Liver (tissue), 9 donors: ENCODE measurements around the gene PLCG2. TPM values are rescaled to one million over a fixed set of nuclear protein-coding genes. Genes with fewer than 3 reads are reported as not detected.

Experiments used
- DNase-seq: peaks from one replicate; pipeline ENCODE4 v3.0.0-alpha.2; 2017; ENCODE audit warnings: low spot score
- H3K27ac ChIP-seq, 2 donors: one replicate each; pipeline ENCODE4 v1.7.0; 2013; ENCODE audit warnings: inconsistent platforms in 2 of 2, low read length in 2 of 2, control low read depth in 1 of 2, low read depth in 1 of 2, mild to moderate bottlenecking in 1 of 2
- H3K27me3 ChIP-seq, 4 donors: one replicate each; pipeline versions ENCODE4 v1.6.1 to v1.7.0; 2013; ENCODE audit warnings: low read length in 3 of 4, inconsistent platforms in 1 of 4, mild to moderate bottlenecking in 1 of 4, moderate library complexity in 1 of 4; ENCODE audit not compliant: control insufficient read depth in 4 of 4, insufficient read depth in 4 of 4
- H3K36me3 ChIP-seq, 4 donors: one replicate each; pipeline versions ENCODE4 v1.6.1 to v1.7.0; 2013; ENCODE audit warnings: low read length in 3 of 4, mild to moderate bottlenecking in 3 of 4, low read depth in 1 of 4, moderate library complexity in 1 of 4; ENCODE audit not compliant: control insufficient read depth in 4 of 4, insufficient read depth in 3 of 4
- H3K4me1 ChIP-seq, 4 donors: one replicate each; pipeline versions ENCODE4 v1.6.1 to v1.7.0; 2013; ENCODE audit warnings: low read length in 3 of 4, mild to moderate bottlenecking in 3 of 4, moderate library complexity in 1 of 4; ENCODE audit not compliant: control insufficient read depth in 4 of 4, insufficient read depth in 4 of 4
- H3K4me3 ChIP-seq, 3 donors: one replicate each; pipeline versions ENCODE4 v1.6.1 to v1.7.0; 2013; ENCODE audit warnings: low read length in 3 of 3, control low read depth in 1 of 3, low read depth in 1 of 3, mild to moderate bottlenecking in 1 of 3
- H3K9ac ChIP-seq, 2 donors: one replicate each; pipeline ENCODE4 v1.7.0; 2013; ENCODE audit warnings: low read length in 2 of 2, mild to moderate bottlenecking in 2 of 2, moderate library complexity in 2 of 2, control low read depth in 1 of 2, low read depth in 1 of 2
- H3K9me3 ChIP-seq, 4 donors: one replicate each; pipeline versions ENCODE4 v1.6.1 to v1.7.0; 2013; ENCODE audit warnings: low read length in 3 of 4; ENCODE audit not compliant: control insufficient read depth in 4 of 4
- EGR1 ChIP-seq, 2 donors: IDR thresholded peaks; 2 replicates each; pipeline ENCODE4 v1.6.1; 2016 to 2018; ENCODE audit warnings: antibody characterized with exemption in 2 of 2, low read depth in 2 of 2
- FOXA1 ChIP-seq: IDR thresholded peaks from 2 replicates; pipeline ENCODE4 v1.6.1; 2016; ENCODE audit warnings: antibody characterized with exemption
- FOXA2 ChIP-seq: IDR thresholded peaks from 2 replicates; pipeline ENCODE4 v1.6.1; 2016; ENCODE audit warnings: antibody characterized with exemption
- GABPA ChIP-seq, 2 donors: IDR thresholded peaks in 1 of 2; conservative IDR thresholded peaks in 1 of 2; 2 replicates each; pipeline ENCODE4 v1.6.1; 2016; ENCODE audit warnings: antibody characterized with exemption in 2 of 2, mild to moderate bottlenecking in 1 of 2, moderate library complexity in 1 of 2
- HNF4A ChIP-seq, 2 donors: conservative IDR thresholded peaks; 2 replicates each; pipeline ENCODE4 v1.6.1; 2016; ENCODE audit warnings: antibody characterized with exemption in 2 of 2, mild to moderate bottlenecking in 2 of 2
- HNF4G ChIP-seq: IDR thresholded peaks from 2 replicates; pipeline ENCODE4 v1.6.1; 2016; ENCODE audit warnings: antibody characterized with exemption
- JUND ChIP-seq, 2 donors: IDR thresholded peaks; 2 replicates each; pipeline ENCODE4 v1.6.1; 2016; ENCODE audit warnings: antibody characterized with exemption in 2 of 2
- NR2F2 ChIP-seq: IDR thresholded peaks from 2 replicates; pipeline ENCODE4 v1.6.1; 2016; ENCODE audit warnings: antibody characterized with exemption
- RAD21 ChIP-seq, 2 donors: IDR thresholded peaks; 2 replicates each; pipeline ENCODE4 v1.6.1; 2016; ENCODE audit warnings: antibody characterized with exemption in 2 of 2, mild to moderate bottlenecking in 2 of 2
- RXRA ChIP-seq, 2 donors: IDR thresholded peaks; 2 replicates each; pipeline ENCODE4 v1.6.1; 2017 to 2018; ENCODE audit warnings: antibody characterized with exemption in 2 of 2, mild to moderate bottlenecking in 1 of 2
- SP1 ChIP-seq: IDR thresholded peaks from 2 replicates; pipeline ENCODE4 v1.6.1; 2018; ENCODE audit warnings: antibody characterized with exemption, mild to moderate bottlenecking
- TAF1 ChIP-seq: conservative IDR thresholded peaks from 2 replicates; pipeline ENCODE4 v1.6.1; 2016; ENCODE audit warnings: antibody characterized with exemption, mild to moderate bottlenecking
- YY1 ChIP-seq: IDR thresholded peaks from 2 replicates; pipeline ENCODE4 v1.6.1; 2016; ENCODE audit warnings: antibody characterized with exemption, mild to moderate bottlenecking
- WGBS: extraction: QIAGEN DNeasy Blood & Tissue Kit; methylation state at CpG from one replicate; pipeline ENCODE4 v1.1.7; 2013; 5-methylcytosine and 5-hydroxymethylcytosine counted together
- polyA plus RNA-seq, 2 donors: library from polyadenylated mRNA; stranded (reverse) in 1 of 2; unstranded in 1 of 2; fragments of 200-250 nt in 1 of 2; fragments of >200 nt in 1 of 2; fragmentation: Nextera tagmentation in 1 of 2; extraction: Ambion mirVana in 1 of 2; gene quantifications; one replicate each; pipeline versions ENCODE4 v1.2.1 to v1.2.3, GENCODE V29; 2013 to 2015
- total RNA-seq, 2 donors: library from RNA; depleted of rRNA; stranded (reverse); fragments of >200 nt; gene quantifications; one replicate each; pipeline ENCODE4 v1.2.3, GENCODE V29; 2014
- TF ChIP-seq, protein P1 (sequence below): fragments of 150-350 bp; IDR thresholded peaks from 2 replicates; pipeline ENCODE4 v1.5.1; 2017; ENCODE audit warnings: improper control_type of control experiment, low read depth, low read length; ENCODE audit not compliant: missing input control
- TF ChIP-seq, protein P2 (sequence below): IDR thresholded peaks from 2 replicates; pipeline ENCODE4 v1.6.1; 2016; ENCODE audit warnings: antibody characterized with exemption, mild to moderate bottlenecking
- TF ChIP-seq, protein P3 (sequence below): IDR thresholded peaks from 2 replicates; pipeline ENCODE4 v1.6.1; 2016; ENCODE audit warnings: antibody characterized with exemption
- TF ChIP-seq, protein P4 (sequence below): IDR thresholded peaks from 2 replicates; pipeline ENCODE4 v1.6.1; 2016; ENCODE audit warnings: antibody characterized with exemption
- donor health status: healthy.
- donor health status: healthy.
- donor health status: healthy.
- donor health status: healthy.
- donor health status: healthy.

PLCG2 gene
- total and polyA plus RNA-seq, 4 donors = 7.1 to 21.6 (median 15.8) TPM

DNA sequence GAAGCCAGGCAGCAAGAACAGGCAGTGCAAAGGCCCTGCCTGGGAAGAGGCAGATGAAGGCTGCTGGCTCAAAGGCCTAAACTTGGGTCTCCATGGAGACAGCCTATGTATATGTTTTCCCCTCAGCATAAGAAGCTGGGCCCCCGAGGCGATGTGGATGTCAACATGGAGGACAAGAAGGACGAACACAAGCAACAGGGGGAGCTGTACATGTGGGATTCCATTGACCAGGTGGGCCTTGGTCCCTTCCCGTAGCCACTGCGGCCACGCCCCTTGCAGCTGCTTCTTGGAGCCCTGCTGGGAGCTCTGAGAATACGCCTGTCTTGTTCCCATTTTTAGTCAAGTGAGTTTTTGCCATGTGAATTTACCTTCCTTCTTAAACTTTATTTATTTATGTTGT, 126.2 kb downstream of the PLCG2 start:
- 91% methylated on average over 7 of the region's 7 CpGs for WGBS
- TF ChIP-seq HNF4A (conservative IDR thresholded peaks at IDR 0.05) (no peak), GABPA (IDR thresholded peaks at IDR 0.05 in 1 of 2, conservative IDR thresholded peaks at IDR 0.05 in 1 of 2) (no peak), RXRA (IDR thresholded peaks at IDR 0.05) (no peak), FOXA1 (no peak), FOXA2 (no peak), YY1 (no peak), NR2F2 (no peak), SP1 (no peak), TAF1 (no peak)
- TF ChIP-seq, protein P1, sequence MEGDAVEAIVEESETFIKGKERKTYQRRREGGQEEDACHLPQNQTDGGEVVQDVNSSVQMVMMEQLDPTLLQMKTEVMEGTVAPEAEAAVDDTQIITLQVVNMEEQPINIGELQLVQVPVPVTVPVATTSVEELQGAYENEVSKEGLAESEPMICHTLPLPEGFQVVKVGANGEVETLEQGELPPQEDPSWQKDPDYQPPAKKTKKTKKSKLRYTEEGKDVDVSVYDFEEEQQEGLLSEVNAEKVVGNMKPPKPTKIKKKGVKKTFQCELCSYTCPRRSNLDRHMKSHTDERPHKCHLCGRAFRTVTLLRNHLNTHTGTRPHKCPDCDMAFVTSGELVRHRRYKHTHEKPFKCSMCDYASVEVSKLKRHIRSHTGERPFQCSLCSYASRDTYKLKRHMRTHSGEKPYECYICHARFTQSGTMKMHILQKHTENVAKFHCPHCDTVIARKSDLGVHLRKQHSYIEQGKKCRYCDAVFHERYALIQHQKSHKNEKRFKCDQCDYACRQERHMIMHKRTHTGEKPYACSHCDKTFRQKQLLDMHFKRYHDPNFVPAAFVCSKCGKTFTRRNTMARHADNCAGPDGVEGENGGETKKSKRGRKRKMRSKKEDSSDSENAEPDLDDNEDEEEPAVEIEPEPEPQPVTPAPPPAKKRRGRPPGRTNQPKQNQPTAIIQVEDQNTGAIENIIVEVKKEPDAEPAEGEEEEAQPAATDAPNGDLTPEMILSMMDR = no peak
- TF ChIP-seq, protein P2, sequence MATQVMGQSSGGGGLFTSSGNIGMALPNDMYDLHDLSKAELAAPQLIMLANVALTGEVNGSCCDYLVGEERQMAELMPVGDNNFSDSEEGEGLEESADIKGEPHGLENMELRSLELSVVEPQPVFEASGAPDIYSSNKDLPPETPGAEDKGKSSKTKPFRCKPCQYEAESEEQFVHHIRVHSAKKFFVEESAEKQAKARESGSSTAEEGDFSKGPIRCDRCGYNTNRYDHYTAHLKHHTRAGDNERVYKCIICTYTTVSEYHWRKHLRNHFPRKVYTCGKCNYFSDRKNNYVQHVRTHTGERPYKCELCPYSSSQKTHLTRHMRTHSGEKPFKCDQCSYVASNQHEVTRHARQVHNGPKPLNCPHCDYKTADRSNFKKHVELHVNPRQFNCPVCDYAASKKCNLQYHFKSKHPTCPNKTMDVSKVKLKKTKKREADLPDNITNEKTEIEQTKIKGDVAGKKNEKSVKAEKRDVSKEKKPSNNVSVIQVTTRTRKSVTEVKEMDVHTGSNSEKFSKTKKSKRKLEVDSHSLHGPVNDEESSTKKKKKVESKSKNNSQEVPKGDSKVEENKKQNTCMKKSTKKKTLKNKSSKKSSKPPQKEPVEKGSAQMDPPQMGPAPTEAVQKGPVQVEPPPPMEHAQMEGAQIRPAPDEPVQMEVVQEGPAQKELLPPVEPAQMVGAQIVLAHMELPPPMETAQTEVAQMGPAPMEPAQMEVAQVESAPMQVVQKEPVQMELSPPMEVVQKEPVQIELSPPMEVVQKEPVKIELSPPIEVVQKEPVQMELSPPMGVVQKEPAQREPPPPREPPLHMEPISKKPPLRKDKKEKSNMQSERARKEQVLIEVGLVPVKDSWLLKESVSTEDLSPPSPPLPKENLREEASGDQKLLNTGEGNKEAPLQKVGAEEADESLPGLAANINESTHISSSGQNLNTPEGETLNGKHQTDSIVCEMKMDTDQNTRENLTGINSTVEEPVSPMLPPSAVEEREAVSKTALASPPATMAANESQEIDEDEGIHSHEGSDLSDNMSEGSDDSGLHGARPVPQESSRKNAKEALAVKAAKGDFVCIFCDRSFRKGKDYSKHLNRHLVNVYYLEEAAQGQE = no peak
- TF ChIP-seq, protein P3, sequence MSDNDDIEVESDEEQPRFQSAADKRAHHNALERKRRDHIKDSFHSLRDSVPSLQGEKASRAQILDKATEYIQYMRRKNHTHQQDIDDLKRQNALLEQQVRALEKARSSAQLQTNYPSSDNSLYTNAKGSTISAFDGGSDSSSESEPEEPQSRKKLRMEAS = no peak

DNA sequence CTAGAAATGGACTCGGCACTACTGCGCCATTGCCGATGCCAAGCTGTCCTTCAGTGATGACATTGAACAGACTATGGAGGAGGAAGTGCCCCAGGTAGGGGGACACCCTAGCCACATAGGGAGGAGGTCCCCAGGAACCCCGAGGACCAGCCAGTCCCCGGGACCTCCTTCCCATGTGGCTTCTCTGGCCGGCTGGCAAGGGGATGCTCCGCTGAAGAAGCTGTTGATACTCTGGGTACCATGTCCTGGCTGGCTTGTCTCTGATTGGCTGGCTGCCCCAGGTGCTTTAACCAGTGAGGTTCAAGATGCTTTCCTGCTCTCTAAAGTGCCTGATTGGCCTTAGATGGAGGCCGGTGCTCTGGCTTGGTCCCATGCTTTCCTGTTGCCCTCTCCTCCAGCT, 128.6 kb downstream of the PLCG2 start:
- H3K4me1 ChIP-seq = no peaks in the 10 kb centered on the region
- H3K4me3 ChIP-seq = no peak overlapping the region
- no peaks in the 10 kb centered on the region for H3K9me3 ChIP-seq
- DNase-seq = no peak
- H3K27ac ChIP-seq = no peak overlapping the region
- no peaks in the 10 kb centered on the region for H3K27me3 ChIP-seq
- no peak overlapping the region for H3K9ac ChIP-seq
- WGBS = 89% methylated on average over 8 of the region's 8 CpGs
- H3K36me3 ChIP-seq = peaks cover 5 to 42% (median 22%) of the 10 kb centered on the region in 4 donors
- TF ChIP-seq SP1 = no peak
- no peak for TF ChIP-seq RAD21 (IDR thresholded peaks at IDR 0.05)
- no peak for TF ChIP-seq EGR1 (IDR thresholded peaks at IDR 0.05; ENCODE audit: low read depth in 2 of 2)
- TF ChIP-seq NR2F2 = no peak
- no peak for TF ChIP-seq RXRA (IDR thresholded peaks at IDR 0.05)
- TF ChIP-seq HNF4A (conservative IDR thresholded peaks at IDR 0.05) = no peak
- TF ChIP-seq FOXA2 = no peak
- TF ChIP-seq JUND (IDR thresholded peaks at IDR 0.05) = no peak
- TF ChIP-seq, protein P4, sequence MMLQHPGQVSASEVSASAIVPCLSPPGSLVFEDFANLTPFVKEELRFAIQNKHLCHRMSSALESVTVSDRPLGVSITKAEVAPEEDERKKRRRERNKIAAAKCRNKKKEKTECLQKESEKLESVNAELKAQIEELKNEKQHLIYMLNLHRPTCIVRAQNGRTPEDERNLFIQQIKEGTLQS = no peak
- TF ChIP-seq, protein P2 = no peak
- no peak for TF ChIP-seq YY1
- no peak for TF ChIP-seq HNF4G
- TF ChIP-seq FOXA1 = no peak
- TF ChIP-seq, protein P1 = no peak
- TF ChIP-seq, protein P3 = no peak
- TF ChIP-seq GABPA (IDR thresholded peaks at IDR 0.05 in 1 of 2, conservative IDR thresholded peaks at IDR 0.05 in 1 of 2) = no peak
- no peak for TF ChIP-seq TAF1

More for the DNA sequence above, 126.2 kb downstream of the PLCG2 start:
- Histone ChIP-seq H3K9ac (no peak overlapping the region), H3K36me3 (peaks cover 5 to 47% (median 33%) of the 10 kb centered on the region in 4 donors), H3K9me3 (no peaks in the 10 kb centered on the region), H3K4me3 (no peak overlapping the region), H3K27me3 (no peaks in the 10 kb centered on the region), H3K4me1 (no peaks in the 10 kb centered on the region), H3K27ac (no peak overlapping the region)
- no peak for DNase-seq
